Measurements from ENCODE around the gene PTPDC1. TPM values are rescaled to one million over a fixed set of nuclear protein-coding genes. Genes with fewer than 3 reads are reported as not detected.

PTPDC1 gene
- total and polyA plus RNA-seq, 9 of the 15 experiments (the other 6 are each of a cell fraction or from before 2014, with no cell fraction given), result 1.1 to 8.1 (median 5.7) TPM

GRCh38 chr9:94139672-94140417 is 55.6 kb downstream of the PTPDC1 start:
- no peaks in the 10 kb centered on the region for H4K20me1 ChIP-seq (replicated peaks; ENCODE audit: control insufficient read depth, insufficient read depth, low read length)
- no peaks in the 10 kb centered on the region for H3K9me1 ChIP-seq (ENCODE audit: control insufficient read depth, insufficient read depth, low read length)
- H3K4me1 ChIP-seq (replicated peaks in 1 of 2; ENCODE audit: control insufficient read depth in 2 of 2, insufficient read depth in 2 of 2, low read length in 2 of 2), result peaks cover 23 to 34% of the 10 kb centered on the region in 2 experiments
- in situ Hi-C loops (cut with MboI) (no loop called here), intact Hi-C loops (cut with micrococcal nuclease) (no loop called here)
- CTCF ChIA-PET (ENCODE audit: low intra/inter-chr PET ratio), result no interaction called here
- H3K4me3 ChIP-seq, result no peak overlapping the region
- ATAC-seq (peak; percentile 68), FAIRE-seq (peak; percentile 87), DNase-seq (ENCODE audit: extremely low read depth in 1 of 4, low spot score in 3 of 4) (peak; percentile 59 to 73 (median 62))
- H2AFZ ChIP-seq (ENCODE audit: low read depth, low read length), result peak overlapping the region; percentile 95
- no peaks in the 10 kb centered on the region for H3K27me3 ChIP-seq (ENCODE audit: control insufficient read depth in 2 of 2, insufficient read depth in 2 of 2, low read length in 2 of 2)
- POLR2A ChIA-PET, result interaction anchor here (0.6 to 1.8 kb wide), 6 partner anchors 9 to 29 kb away, joined by 3 to 6 read pairs (median 3); no protein-coding TSS in a partner anchor
- H3K36me3 ChIP-seq (ENCODE audit: control insufficient read depth, insufficient read depth, low read length), result no peaks in the 10 kb centered on the region
- WGBS (ENCODE audit: insufficient coverage, low coverage, missing lambda C conversion rate), result 12% methylated on average over 12 of the region's 13 CpGs
- peak overlapping the region; percentile 51 for H3K4me2 ChIP-seq (ENCODE audit: insufficient read depth, low read length)
- peak overlapping the region; percentile 62 for H3K27ac ChIP-seq (ENCODE audit: extremely low read depth, low read depth, low read length)
- no peaks in the 10 kb centered on the region for H3K79me2 ChIP-seq (ENCODE audit: control insufficient read depth, insufficient read depth, low read length)
- H3K9ac ChIP-seq (ENCODE audit: insufficient read depth in 1 of 2, low read depth in 2 of 2, low read length in 2 of 2), result peak overlapping the region; percentile 54 to 62; a peak in 3 of 4 replicates
- BruUV-seq (replicated peaks), result TSS peak; percentile 46
- H3K9me3 ChIP-seq (replicated peaks; ENCODE audit: control insufficient read depth, insufficient read depth, low read depth, low read length), result no peaks in the 10 kb centered on the region
- TF ChIP-seq PHF8 (IDR thresholded peaks at IDR 0.05; ENCODE audit: borderline replicate concordance, low read length), result peak; percentile 25; the same call in 1 of the 2 replicates
- TF ChIP-seq ZNF766 (CRISPR knock-in tag; conservative IDR thresholded peaks at IDR 0.05), result peak; percentile 64; the same call in 1 of the 2 replicates
- 0 out of 2 replicates have a peak, but pooled peaks have one; percentile 16 for TF ChIP-seq EHMT2 (IDR thresholded peaks at IDR 0.05)
- TF ChIP-seq ZKSCAN8 (CRISPR knock-in tag; IDR thresholded peaks at IDR 0.05), result peak; percentile 55; the same call in 1 of the 2 replicates
- TF ChIP-seq REST (IDR thresholded peaks at IDR 0.05; ENCODE audit: borderline replicate concordance), result peak; percentile 10; the same call in 1 of the 2 replicates
- TF ChIP-seq REST (CRISPR knock-in tag; IDR thresholded peaks at IDR 0.05; ENCODE audit: low read depth), result no peak
- peak; percentile 62; the same call in 1 of the 2 replicates for TF ChIP-seq BACH1 (tag; IDR thresholded peaks at IDR 0.05)
- 0 out of 2 replicates have a peak, but pooled peaks have one; percentile 46 for TF ChIP-seq LEF1 (IDR thresholded peaks at IDR 0.05)
- peak in 1 of 2 experiments; percentile 21; a peak in 1 of 4 replicates for TF ChIP-seq HDAC1 (IDR thresholded peaks at IDR 0.05)
- TF ChIP-seq RBBP5 (IDR thresholded peaks at IDR 0.05; ENCODE audit: borderline replicate concordance, insufficient read depth, low read length, poor library complexity, severe bottlenecking), result peak; percentile 51

Data from K562 (cell line).